IPS-15b (cell line): ENCODE measurements around the gene ADAD2.

Experiments used
- H3K27me3 ChIP-seq: one replicate; pipeline ENCODE4 v1.6.1; 2013; ENCODE audit warnings: low read length; ENCODE audit not compliant: control insufficient read depth, insufficient read depth
- H3K36me3 ChIP-seq: one replicate; pipeline ENCODE4 v1.6.1; 2013; ENCODE audit warnings: low read length; ENCODE audit not compliant: control insufficient read depth, insufficient read depth
- H3K4me1 ChIP-seq: one replicate; pipeline ENCODE4 v1.6.1; 2013; ENCODE audit warnings: mild to moderate bottlenecking, low read length; ENCODE audit not compliant: control insufficient read depth, insufficient read depth
- H3K4me3 ChIP-seq: one replicate; pipeline ENCODE4 v1.5.1; 2013; ENCODE audit warnings: low read depth, low read length
- H3K9ac ChIP-seq: one replicate; pipeline ENCODE4 v1.6.1; 2013; ENCODE audit warnings: low read depth, mild to moderate bottlenecking, low read length
- H3K9me3 ChIP-seq: one replicate; pipeline ENCODE4 v1.6.1; 2013; ENCODE audit warnings: mild to moderate bottlenecking, low read length; ENCODE audit not compliant: control insufficient read depth, insufficient read depth

Gene ADAD2

DNA sequence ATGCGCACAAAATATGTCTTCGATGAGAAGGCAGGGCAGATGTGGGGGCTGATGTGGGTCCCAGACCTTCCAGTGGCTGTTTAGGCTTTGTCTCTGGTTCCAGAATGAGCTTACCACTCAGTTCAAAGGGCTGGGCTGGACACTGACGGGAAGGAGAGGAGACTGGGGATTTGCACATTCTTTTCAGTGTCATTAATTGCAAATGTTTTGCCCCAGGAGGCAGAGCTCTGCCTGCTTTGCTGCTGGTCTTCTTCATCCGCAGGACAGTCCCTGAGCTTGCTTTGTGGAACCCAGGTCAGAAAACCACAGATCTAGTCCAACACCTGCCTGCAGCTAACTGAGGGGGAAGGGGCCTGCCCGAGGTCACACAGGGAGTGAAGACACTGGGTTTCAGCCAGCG is 28.0 kb downstream of the ADAD2 start:
- no peak overlapping the region for H3K4me3 ChIP-seq
- no peaks in the 10 kb centered on the region for H3K27me3 ChIP-seq
- H3K36me3 ChIP-seq: no peaks in the 10 kb centered on the region
- no peaks in the 10 kb centered on the region for H3K9me3 ChIP-seq
- H3K4me1 ChIP-seq: no peaks in the 10 kb centered on the region
- H3K9ac ChIP-seq: no peak overlapping the region

DNA sequence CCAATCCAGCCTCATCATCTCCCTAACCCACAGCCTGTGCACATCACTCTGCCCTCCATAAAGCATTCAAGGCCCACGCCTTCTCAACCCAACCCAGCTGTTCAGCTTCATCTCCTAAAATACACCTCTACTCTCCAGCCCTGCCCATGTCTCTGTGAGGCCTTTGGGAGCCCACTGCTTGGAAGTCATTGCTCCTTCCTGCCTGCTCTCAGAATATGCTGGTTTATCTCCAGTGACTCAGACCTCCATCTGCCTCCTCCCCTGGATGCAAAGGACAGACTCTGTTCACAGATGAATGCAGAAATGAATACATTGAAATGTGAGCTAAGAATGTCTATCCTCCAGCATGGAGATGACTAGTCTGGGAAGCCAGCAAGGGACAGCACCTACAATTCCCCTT is 29.9 kb downstream of the ADAD2 start:
- H3K4me3 ChIP-seq: no peak overlapping the region
- no peaks in the 10 kb centered on the region for H3K9me3 ChIP-seq
- H3K36me3 ChIP-seq: no peaks in the 10 kb centered on the region
- H3K4me1 ChIP-seq: no peaks in the 10 kb centered on the region
- no peak overlapping the region for H3K9ac ChIP-seq
- no peaks in the 10 kb centered on the region for H3K27me3 ChIP-seq

DNA sequence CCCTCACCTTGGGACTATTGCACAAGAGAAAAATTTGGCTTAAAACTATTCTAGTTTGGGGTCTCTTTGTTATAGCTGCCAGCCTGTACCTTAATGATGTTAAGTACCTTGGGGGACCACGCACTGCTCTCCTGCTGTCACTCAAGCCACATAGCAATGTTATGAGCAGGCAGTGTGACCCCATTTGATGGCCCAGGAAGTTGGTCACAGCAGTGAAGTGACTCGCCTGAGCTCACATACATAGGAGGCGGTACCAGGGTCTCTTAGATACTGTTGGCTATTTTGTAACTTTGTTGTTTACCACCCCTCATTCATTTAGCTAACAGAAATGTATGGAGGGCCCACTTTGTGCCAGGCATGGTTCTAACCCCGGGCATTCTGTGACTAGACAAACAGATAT is 32.5 kb downstream of the ADAD2 start:
- Histone ChIP-seq H3K9ac (no peak overlapping the region), H3K4me3 (no peak overlapping the region), H3K27me3 (no peaks in the 10 kb centered on the region), H3K9me3 (no peaks in the 10 kb centered on the region), H3K36me3 (no peaks in the 10 kb centered on the region), H3K4me1 (peaks cover 4% of the 10 kb centered on the region)

DNA sequence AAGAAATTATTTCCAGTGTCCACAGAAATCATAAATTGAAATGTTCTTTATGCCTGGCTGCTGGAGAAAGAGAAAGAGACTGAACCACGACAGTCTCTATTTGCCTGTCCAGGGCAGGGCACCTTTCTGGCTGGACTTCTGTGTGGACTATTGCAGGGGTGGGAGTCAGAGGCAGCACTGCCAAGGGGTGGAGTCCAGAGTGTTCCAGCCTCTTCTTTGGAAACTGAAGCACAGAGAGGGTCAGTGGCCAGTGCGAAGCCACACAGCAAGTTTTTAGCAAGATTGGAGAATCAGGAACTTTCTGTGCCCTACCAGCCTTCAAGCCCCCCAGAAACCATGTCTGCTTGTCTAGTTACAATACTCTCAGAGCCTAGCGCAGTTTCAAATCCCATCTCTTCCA is 33.6 kb downstream of the ADAD2 start:
- H3K4me1 ChIP-seq: peaks cover 4% of the 10 kb centered on the region
- no peaks in the 10 kb centered on the region for H3K9me3 ChIP-seq
- H3K36me3 ChIP-seq: no peaks in the 10 kb centered on the region
- H3K4me3 ChIP-seq: no peak overlapping the region
- H3K27me3 ChIP-seq: no peaks in the 10 kb centered on the region
- no peak overlapping the region for H3K9ac ChIP-seq

DNA sequence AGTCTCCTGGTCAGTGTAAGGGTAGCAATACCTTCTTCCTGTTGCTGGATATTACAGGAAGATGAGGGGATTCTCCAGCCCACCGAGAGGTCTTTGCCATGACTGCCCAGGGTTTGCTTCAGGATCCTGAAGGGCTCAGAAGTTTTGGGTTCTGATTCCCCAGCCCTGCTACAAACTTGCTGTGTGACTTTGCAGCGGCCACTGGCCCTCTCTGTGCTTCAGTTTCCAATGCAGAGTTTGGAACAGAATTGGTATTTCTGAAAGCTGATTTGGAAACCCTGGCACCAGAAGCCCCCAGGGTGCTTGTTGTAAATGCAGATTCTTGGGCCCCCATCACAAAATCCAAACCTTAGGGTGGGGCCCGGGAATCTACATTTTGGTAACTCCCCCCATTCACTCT is 34.2 kb downstream of the ADAD2 start:
- Histone ChIP-seq H3K4me3 (no peak overlapping the region), H3K4me1 (peaks cover 4% of the 10 kb centered on the region)

DNA sequence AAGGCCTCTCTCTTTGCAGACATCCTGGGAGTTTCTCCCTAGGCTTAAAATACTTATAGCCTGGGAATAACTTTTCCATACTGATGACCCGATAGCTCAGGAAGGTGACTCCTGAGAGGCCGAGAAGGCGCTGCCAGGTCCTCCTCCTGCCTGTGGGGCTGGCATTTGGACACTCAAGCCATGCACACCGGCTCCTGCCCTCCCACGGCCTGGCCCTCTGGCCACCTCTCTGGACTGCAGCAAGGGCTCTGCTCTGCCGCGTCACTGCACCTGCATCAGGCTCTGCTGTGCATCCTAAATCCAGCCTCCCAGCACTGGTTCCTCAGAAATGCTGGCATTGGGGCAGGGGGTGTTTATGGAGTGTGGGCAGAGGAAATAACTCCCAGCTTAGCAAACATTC is 34.6 kb downstream of the ADAD2 start:
- no peaks in the 10 kb centered on the region for H3K27me3 ChIP-seq
- H3K9me3 ChIP-seq: no peaks in the 10 kb centered on the region
- H3K36me3 ChIP-seq: no peaks in the 10 kb centered on the region
- peaks cover 4% of the 10 kb centered on the region for H3K4me1 ChIP-seq
- H3K4me3 ChIP-seq: no peak overlapping the region
- no peak overlapping the region for H3K9ac ChIP-seq

More for the DNA sequence above, 34.2 kb downstream of the ADAD2 start:
- Histone ChIP-seq H3K27me3 (no peaks in the 10 kb centered on the region), H3K36me3 (no peaks in the 10 kb centered on the region), H3K9me3 (no peaks in the 10 kb centered on the region), H3K9ac (no peak overlapping the region)

DNA sequence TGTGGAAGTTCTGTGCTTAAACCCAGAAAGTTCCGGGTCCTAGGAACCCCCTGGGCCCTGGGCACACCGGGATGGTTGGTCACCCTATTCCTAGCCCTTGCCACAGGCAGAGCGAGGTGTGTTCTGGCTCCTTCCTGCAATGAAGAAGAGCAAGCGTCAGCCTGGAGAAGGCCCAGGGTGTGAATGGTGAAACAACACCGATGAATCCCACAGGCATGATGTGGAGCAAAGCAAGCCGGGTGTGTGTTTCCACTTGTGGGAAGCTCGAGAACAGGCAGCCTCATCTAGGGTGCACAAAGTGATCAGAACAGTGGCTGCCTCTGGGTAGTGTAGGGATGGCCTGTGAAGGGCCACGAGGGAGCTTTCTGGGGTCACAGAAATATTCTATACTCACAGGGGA is 35.1 kb downstream of the ADAD2 start:
- H3K27me3 ChIP-seq: no peaks in the 10 kb centered on the region
- no peak overlapping the region for H3K9ac ChIP-seq
- H3K4me1 ChIP-seq: peaks cover 4% of the 10 kb centered on the region
- no peaks in the 10 kb centered on the region for H3K36me3 ChIP-seq
- H3K4me3 ChIP-seq: no peak overlapping the region
- H3K9me3 ChIP-seq: no peaks in the 10 kb centered on the region

DNA sequence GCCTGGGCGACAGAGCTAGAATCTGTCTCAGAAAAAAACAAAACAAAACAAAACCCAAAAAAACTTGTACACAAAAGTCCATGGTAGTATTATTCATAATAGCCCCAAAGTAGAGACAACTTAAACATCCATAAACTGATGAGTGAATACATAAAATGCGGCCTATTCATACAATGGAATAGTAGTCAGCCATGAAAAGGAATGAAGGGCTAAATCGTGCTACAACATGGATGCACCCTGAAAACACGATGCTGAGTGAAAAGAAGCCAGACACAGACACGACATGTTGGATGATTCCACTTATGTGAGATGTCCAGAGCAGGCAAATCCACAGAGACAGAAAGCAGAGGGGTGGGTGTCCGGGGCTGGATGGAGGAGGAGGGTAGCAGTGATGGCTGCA is 36.6 kb downstream of the ADAD2 start:
- no peak overlapping the region for H3K9ac ChIP-seq
- H3K9me3 ChIP-seq: no peaks in the 10 kb centered on the region
- no peak overlapping the region for H3K4me3 ChIP-seq
- no peaks in the 10 kb centered on the region for H3K27me3 ChIP-seq
- H3K4me1 ChIP-seq: peaks cover 4% of the 10 kb centered on the region
- H3K36me3 ChIP-seq: no peaks in the 10 kb centered on the region

DNA sequence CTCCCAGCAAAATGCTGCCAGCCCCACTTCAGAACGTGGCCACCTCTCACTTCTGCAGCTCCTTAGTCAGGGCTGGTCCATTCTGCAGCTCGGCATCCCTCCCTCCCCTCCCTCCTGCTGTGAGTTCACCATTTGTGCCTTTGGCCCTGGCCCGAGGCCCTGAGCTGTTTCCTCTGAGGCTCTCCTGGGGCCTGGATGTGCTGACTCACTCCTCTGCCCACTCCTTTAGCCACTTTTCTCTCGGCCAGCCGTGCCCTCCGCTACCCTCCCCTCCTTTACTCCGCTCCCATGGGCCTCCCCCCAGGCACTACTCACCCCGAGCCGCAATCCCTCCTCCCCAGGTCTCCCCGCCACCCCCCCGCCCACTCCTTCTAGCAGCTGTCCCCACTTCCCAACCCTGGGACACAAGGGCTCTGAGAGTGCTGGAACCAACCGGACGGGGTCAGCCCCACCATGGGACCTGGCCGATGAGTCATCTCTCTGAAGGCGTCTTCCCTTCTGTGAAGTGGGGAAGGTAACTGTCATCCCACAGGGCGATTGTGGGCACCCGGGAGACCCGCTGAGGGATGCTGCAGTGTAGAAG is 37.4 kb downstream of the ADAD2 start:
- no peaks in the 10 kb centered on the region for H3K36me3 ChIP-seq
- no peaks in the 10 kb centered on the region for H3K9me3 ChIP-seq
- no peaks in the 10 kb centered on the region for H3K27me3 ChIP-seq
- H3K4me1 ChIP-seq: peaks cover 4% of the 10 kb centered on the region
- H3K4me3 ChIP-seq: no peak overlapping the region
- no peak overlapping the region for H3K9ac ChIP-seq

DNA sequence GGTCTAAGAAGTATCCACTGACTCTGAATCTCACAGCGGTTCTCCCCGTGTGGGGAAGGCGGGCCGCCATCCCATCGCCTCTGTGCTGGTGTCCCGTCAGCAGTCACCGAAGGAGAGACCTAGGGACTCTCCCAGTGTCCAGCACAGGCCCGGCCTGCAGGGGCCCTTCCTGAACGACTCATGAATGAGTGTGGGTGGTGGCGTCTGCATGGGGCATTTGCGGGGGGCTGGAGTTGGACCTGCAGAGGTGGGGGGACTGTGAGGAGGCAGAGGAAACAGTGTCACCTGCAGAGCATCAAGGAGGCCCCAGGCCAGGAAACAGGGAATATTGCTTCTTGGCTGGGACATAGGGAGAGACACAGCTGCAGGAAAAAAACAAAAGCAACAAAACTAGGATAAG is 38.5 kb downstream of the ADAD2 start:
- Histone ChIP-seq H3K9ac (no peak overlapping the region), H3K27me3 (no peaks in the 10 kb centered on the region), H3K4me3 (no peak overlapping the region), H3K36me3 (no peaks in the 10 kb centered on the region), H3K9me3 (no peaks in the 10 kb centered on the region), H3K4me1 (peaks cover 4% of the 10 kb centered on the region)

DNA sequence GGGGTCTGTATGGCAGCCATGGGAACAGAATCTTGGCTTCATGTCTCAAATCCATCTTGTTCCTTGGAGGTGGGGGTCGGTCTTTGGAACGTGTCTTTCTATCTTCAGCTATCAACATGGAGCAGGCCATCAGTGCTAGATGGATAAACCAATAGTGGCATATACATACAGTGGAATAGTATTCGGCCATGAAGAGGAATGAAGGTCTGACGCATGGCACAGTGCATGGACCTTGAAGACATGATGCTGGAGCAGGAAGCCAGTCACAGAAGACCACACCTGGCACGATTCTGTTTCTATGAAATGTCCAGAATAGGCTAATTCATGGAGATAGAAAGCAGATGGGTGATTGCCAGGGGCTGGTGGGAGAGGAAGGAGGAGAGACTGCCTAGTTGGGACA is 41.1 kb downstream of the ADAD2 start:
- Histone ChIP-seq H3K9me3 (no peaks in the 10 kb centered on the region), H3K9ac (no peak overlapping the region), H3K27me3 (no peaks in the 10 kb centered on the region), H3K4me1 (peaks cover 4% of the 10 kb centered on the region), H3K4me3 (no peak overlapping the region), H3K36me3 (peaks cover 2% of the 10 kb centered on the region)

DNA sequence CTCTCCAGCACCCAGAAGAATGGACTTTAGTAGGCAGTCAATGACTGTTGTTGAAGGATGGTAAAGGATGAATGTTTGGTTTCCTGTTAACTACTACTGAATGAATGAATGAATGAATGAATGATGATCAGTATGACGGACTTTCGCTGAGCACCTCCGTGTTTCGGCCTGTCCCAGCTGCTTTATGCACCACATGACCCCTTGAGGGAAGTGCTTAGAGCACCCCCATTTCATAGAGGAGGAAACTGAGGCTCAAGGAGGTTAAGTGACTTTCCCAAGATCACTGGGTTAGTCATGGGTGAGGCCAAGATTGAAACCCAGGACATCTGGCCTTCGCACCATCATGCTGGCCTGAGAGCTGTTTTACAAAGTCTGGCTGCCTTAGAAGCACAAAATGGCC is 42.0 kb downstream of the ADAD2 start:
- Histone ChIP-seq H3K9me3 (no peaks in the 10 kb centered on the region), H3K36me3 (peaks cover 2% of the 10 kb centered on the region), H3K4me3 (no peak overlapping the region), H3K4me1 (peaks cover 2% of the 10 kb centered on the region), H3K9ac (no peak overlapping the region), H3K27me3 (no peaks in the 10 kb centered on the region)
